ENCODE data around the gene ADCY6. TPM values are rescaled to one million over a fixed set of nuclear protein-coding genes. Genes with fewer than 3 reads are reported as not detected.
A peak's percentile ranks its signal among the peaks of the same experiment; 100 is the strongest.

ADCY6 gene
- total and polyA plus RNA-seq, 2 of the 4 experiments (the other 2 are of a cell fraction) = 18.5 to 34.4 TPM

DNA sequence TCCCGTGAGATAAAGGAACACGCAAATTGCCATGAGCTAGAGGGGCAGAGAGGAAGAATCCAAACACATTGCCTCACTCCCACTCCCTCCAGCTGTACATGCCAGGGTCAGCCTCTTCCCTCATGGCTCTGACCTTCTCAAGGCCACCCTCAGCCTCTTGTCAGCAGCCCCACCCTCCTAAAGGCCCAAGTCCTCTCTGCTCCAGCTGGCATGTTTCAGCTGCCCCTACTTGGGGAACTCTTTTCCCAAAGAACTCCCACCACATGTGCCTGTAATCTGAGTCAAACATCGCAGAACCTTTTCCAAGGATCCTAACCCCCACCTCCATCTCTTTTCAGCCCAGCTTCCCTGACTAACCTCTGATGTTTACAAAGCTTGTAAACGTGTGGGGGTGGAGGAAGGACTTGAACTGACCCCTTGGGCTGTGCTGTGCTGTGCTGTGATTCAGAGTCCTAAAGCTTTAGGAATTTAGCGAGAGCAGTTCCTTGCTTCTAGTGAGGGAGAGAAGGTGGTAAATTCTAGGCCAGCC is 22.1 kb upstream of the ADCY6 start:
- dilution Hi-C loops (cut with HindIII; ENCODE audit: low sequenced_read_pairs, unreplicated experiment) (no loop called here), in situ Hi-C loops (cut with MboI; ENCODE audit: low sequenced_read_pairs) (no loop called here), intact Hi-C loops (cut with micrococcal nuclease) (loop anchor here (1.0 to 5.0 kb wide), 4 partner anchors 14 to 614 kb away; partner anchors contain the start of gene ADCY6)
- Histone ChIP-seq H3K79me1 (ENCODE audit: low read depth in 1 of 2, low read length in 2 of 2) (peaks cover 9 to 51% of the 10 kb centered on the region in 2 experiments), H3K23ac (ENCODE audit: low read depth, low read length) (peak overlapping the region; percentile 99), H3K27me3 (ENCODE audit: control insufficient read depth, insufficient read depth, low read length) (no peaks in the 10 kb centered on the region), H4K8ac (ENCODE audit: low read depth in 2 of 2, low read length in 2 of 2) (peak overlapping the region; percentile 86 to 95), H3K4me2 (ENCODE audit: low read depth, low read length) (peak overlapping the region; percentile 42), H3K9ac (ENCODE audit: low read depth, low read length) (peak overlapping the region; percentile 47; the same call in 1 of the 2 replicates), H3K27ac (ENCODE audit: insufficient read depth, low read length) (peak overlapping the region; percentile 95), H4K20me1 (ENCODE audit: insufficient read depth, low read length) (no peaks in the 10 kb centered on the region), H3K9me3 (ENCODE audit: control insufficient read depth, insufficient read depth, low read length) (no peaks in the 10 kb centered on the region), H3K4ac (ENCODE audit: low read depth, low read length) (peak overlapping the region; percentile 99), H3K18ac (ENCODE audit: low read depth, low read length) (peak overlapping the region; percentile 97), H3K36me3 (ENCODE audit: control insufficient read depth, insufficient read depth, low read length) (no peaks in the 10 kb centered on the region), H2BK15ac (ENCODE audit: low read depth, low read length) (peak overlapping the region; percentile 95; the same call in 2 of the 3 replicates), H2AFZ (replicated peaks; ENCODE audit: low read length, poor library complexity) (peak overlapping the region; percentile 86), H4K91ac (ENCODE audit: insufficient read depth, low read depth, low read length) (peak overlapping the region; percentile 99), H3K14ac (replicated peaks; ENCODE audit: low read depth, low read length) (peak overlapping the region; percentile 99), H2BK120ac (ENCODE audit: low read depth, low read length) (peak overlapping the region; percentile 99), H2BK20ac (ENCODE audit: low read depth, low read length) (peak overlapping the region; percentile 99), H3K4me1 (ENCODE audit: control insufficient read depth, insufficient read depth, low read length) (peaks cover 26% of the 10 kb centered on the region), H3K4me3 (ENCODE audit: insufficient read depth, low read depth, low read length) (no peak overlapping the region), H2BK5ac (ENCODE audit: low read depth, low read length, poor library complexity, severe bottlenecking) (peak overlapping the region; percentile 99), H2AK9ac (replicated peaks; ENCODE audit: low read depth, low read length, poor library complexity) (peak overlapping the region; percentile 93), H3K9me1 (ENCODE audit: insufficient read depth, low read length) (peaks cover 32% of the 10 kb centered on the region), H4K5ac (ENCODE audit: low read depth, low read length) (peak overlapping the region; percentile 85), H3K56ac (ENCODE audit: extremely low read depth, insufficient read depth, low read length) (peak overlapping the region; percentile 83), H2AK5ac (ENCODE audit: low read depth, low read length) (peak overlapping the region; percentile 99)
- CTCF ChIA-PET = interaction anchor here (1.0 to 1.1 kb wide), 2 partner anchors 10 to 16 kb away, joined by 3 to 5 read pairs; no protein-coding TSS in a partner anchor
- no TSS peak for BruUV-seq (replicated peaks)
- ATAC-seq (ENCODE audit: low read depth) (peak; percentile 60), DNase-seq (peak; percentile 98)
- POLR2A ChIA-PET (ENCODE audit: unreplicated experiment) = interaction anchor here (0.6 to 1.2 kb wide), 5 partner anchors 9 to 1548 kb away, joined by 3 to 4 read pairs (median 3); no protein-coding TSS in a partner anchor
- WGBS, 2 experiments (ENCODE audit: extremely low coverage in 2 of 2, insufficient read length in 1 of 2) = 0% methylated on average over 1 of the region's 5 CpGs; no CpG with 5 or more reads in 1 of the 2 experiments
- TF ChIP-seq FOS (IDR thresholded peaks at IDR 0.05; ENCODE audit: low read depth, low read length) (peak; percentile 80), RCOR1 (IDR thresholded peaks at IDR 0.05; ENCODE audit: insufficient replicate concordance, low read length) (peak; percentile 62), SMC3 (IDR thresholded peaks at IDR 0.05; ENCODE audit: low read depth, low read length) (no peak), MAZ (IDR thresholded peaks at IDR 0.05; ENCODE audit: borderline replicate concordance, low read depth, low read length) (peak; percentile 82; the same call in 1 of the 2 replicates), CEBPB (IDR thresholded peaks at IDR 0.05; ENCODE audit: low read depth, low read length) (peak; percentile 42; the same call in 1 of the 2 replicates), USF2 (IDR thresholded peaks at IDR 0.05; ENCODE audit: low read depth, low read length) (peak; percentile 44; the same call in 1 of the 2 replicates), MAFK (IDR thresholded peaks at IDR 0.05; ENCODE audit: low read depth, low read length) (no peak), BHLHE40 (IDR thresholded peaks at IDR 0.05; ENCODE audit: low read depth, low read length) (peak; percentile 71)

Measured in IMR-90 (cell line).